HepG2 (cell line): ENCODE data around the gene GPX1. TPM values are rescaled to one million over a fixed set of nuclear protein-coding genes. Genes with fewer than 3 reads are reported as not detected.

ENCODE experiments used
- ATAC-seq: fragments of 200-7000 bp; cut with Tn5 transposase; 3 replicates; pipeline ENCODE4 v1.9.1; 2020; ENCODE audit warnings: mild to moderate bottlenecking, moderate library complexity
- BruUV-seq: library from RNA; stranded (reverse); fragments of 400-500 nt; replicated peaks from 2 replicates; lab custom pipeline; 2021; lab: Mats Ljungman, UMichigan
- CTCF ChIA-PET: fragments of 300-600 bp; formaldehyde crosslinking; extraction: SDS; loops from one replicate; lab custom pipeline; 2021; ENCODE audit warnings: low total read pairs, inconsistent platforms, low intra/inter-chr PET ratio; lab: Yijun Ruan, JAX
- POLR2A ChIA-PET: fragments of 350-600 bp; sonication (Branson Sonifier 250); formaldehyde crosslinking; loops from one replicate; lab custom pipeline; 2020; ENCODE audit warnings: antibody characterized with exemption, inconsistent platforms; lab: Yijun Ruan, JAX
- DNase-seq: peaks from one replicate; pipeline ENCODE4 v3.0.0-alpha.2; 2015; ENCODE audit warnings: low spot score
- FAIRE-seq: peaks from 3 replicates; lab custom pipeline; 2011; peaks lifted over from hg19 to GRCh38; lab: Jason Lieb, UNC
- H2AFZ ChIP-seq: one replicate; pipeline ENCODE4 v1.6.1; 2011; ENCODE audit warnings: low read length, inconsistent platforms
- H3K27ac ChIP-seq: fragments of 300-600 bp; 3 replicates; pipeline ENCODE4 v1.8.0; 2011; ENCODE audit warnings: mixed run types, mild to moderate bottlenecking, mixed read lengths, low read length, inconsistent platforms; ENCODE audit not compliant: insufficient read depth; ENCODE audit errors: extremely low read length
- H3K27me3 ChIP-seq, 2 experiments: fragments of 200-600 bp in 1 of 2; 2 replicates in 1 of 2; 3 replicates in 1 of 2; pipeline versions ENCODE4 v1.6.0 to v1.8.0; 2011; ENCODE audit warnings: low read length in 2 of 2, mild to moderate bottlenecking in 2 of 2, moderate library complexity in 2 of 2, inconsistent platforms in 1 of 2; ENCODE audit not compliant: insufficient read depth in 2 of 2, control insufficient read depth in 1 of 2
- H3K36me3 ChIP-seq, 2 experiments: fragments of 200-600 bp in 1 of 2; replicated peaks in 1 of 2; 2 replicates in 1 of 2; 3 replicates in 1 of 2; pipeline versions ENCODE4 v1.5.1 to v1.8.0; 2011; ENCODE audit warnings: low read length in 2 of 2, inconsistent platforms in 1 of 2; ENCODE audit not compliant: insufficient read depth in 2 of 2, control insufficient read depth in 1 of 2
- H3K4me1 ChIP-seq: 2 replicates; pipeline ENCODE4 v1.5.1; 2012; ENCODE audit warnings: low read length, inconsistent platforms; ENCODE audit not compliant: insufficient read depth
- H3K4me2 ChIP-seq: 2 replicates; pipeline ENCODE4 v1.6.0; 2011; ENCODE audit warnings: low read depth, low read length, inconsistent platforms
- H3K4me3 ChIP-seq, 3 experiments: fragments of 200-600 bp in 1 of 3; sonication (generic), shearing (Covaris generic) in 1 of 3; replicated peaks in 1 of 3; 2 replicates each; pipeline ENCODE4 v1.5.1; 2011 to 2016; ENCODE audit warnings: low read length in 3 of 3, inconsistent platforms in 2 of 3, low read depth in 2 of 3, mild to moderate bottlenecking in 2 of 3, control low read depth in 1 of 3, mixed read lengths in 1 of 3; ENCODE audit not compliant: insufficient read depth in 1 of 3
- H3K79me2 ChIP-seq: one replicate; pipeline ENCODE4 v1.6.1; 2011; ENCODE audit warnings: low read length, inconsistent platforms; ENCODE audit not compliant: insufficient read depth
- H3K9ac ChIP-seq: 2 replicates; pipeline ENCODE4 v1.6.0; 2011; ENCODE audit warnings: mild to moderate bottlenecking, low read depth, low read length, inconsistent platforms; ENCODE audit not compliant: insufficient read depth
- H3K9me3 ChIP-seq: 2 replicates; pipeline ENCODE4 v1.5.1; 2012; ENCODE audit warnings: mild to moderate bottlenecking, low read length
- H4K20me1 ChIP-seq: 2 replicates; pipeline ENCODE4 v1.6.0; 2011; ENCODE audit warnings: inconsistent platforms, mild to moderate bottlenecking, low read length, moderate library complexity; ENCODE audit not compliant: insufficient read depth
- KLF11 ChIP-seq: IDR thresholded peaks from 2 replicates; pipeline ENCODE4 v1.6.1; 2016; ENCODE audit warnings: missing compliant biosample characterization
- MAFF ChIP-seq: IDR thresholded peaks from 2 replicates; pipeline ENCODE4 v1.6.1; 2011; ENCODE audit warnings: low read depth, low read length, improper control_type of control experiment
- MAFK ChIP-seq, 2 experiments: IDR thresholded peaks in 1 of 2; conservative IDR thresholded peaks in 1 of 2; 2 replicates each; pipeline ENCODE4 v1.6.1; 2011; ENCODE audit warnings: improper control_type of control experiment in 2 of 2, low read length in 2 of 2
- MBD4 ChIP-seq: IDR thresholded peaks from 2 replicates; pipeline ENCODE4 v1.6.1; 2012; ENCODE audit warnings: low read length, inconsistent platforms, borderline replicate concordance
- RBFOX2 ChIP-seq: fragments of 200-400 bp; formaldehyde crosslinking; IDR thresholded peaks from 2 replicates; pipeline ENCODE4 v1.6.1; 2017; ENCODE audit warnings: low read depth, mild to moderate bottlenecking, low read length
- RXRA ChIP-seq: sonication (generic); formaldehyde crosslinking; IDR thresholded peaks from 2 replicates; pipeline ENCODE4 v1.5.1; 2020; ENCODE audit warnings: missing genetic modification reagents
- TOPORS ChIP-seq: sonication (generic); formaldehyde crosslinking; IDR thresholded peaks from 2 replicates; pipeline ENCODE4 v1.8.0; 2023; ENCODE audit warnings: mild to moderate bottlenecking, missing genetic modification reagents
- U2AF2 ChIP-seq: fragments of 200-400 bp; formaldehyde crosslinking; IDR thresholded peaks from 2 replicates; pipeline ENCODE4 v1.6.1; 2017; ENCODE audit warnings: low read depth, mild to moderate bottlenecking, low read length
- ZFP62 ChIP-seq: sonication (generic); formaldehyde crosslinking; IDR thresholded peaks from 2 replicates; pipeline ENCODE4 v1.4.0; 2020; ENCODE audit warnings: missing genetic modification reagents
- ZNF24 ChIP-seq: fragments of 450-650 bp; IDR thresholded peaks from 2 replicates; pipeline ENCODE4 v1.6.1; 2017; ENCODE audit warnings: antibody characterized with exemption, mild to moderate bottlenecking
- ZNF7 ChIP-seq: IDR thresholded peaks from 2 replicates; pipeline ENCODE4 v1.6.1; 2016; ENCODE audit warnings: missing biosample characterization, missing genetic modification reagents
- ZNF724P ChIP-seq: sonication (generic); formaldehyde crosslinking; IDR thresholded peaks from 2 replicates; pipeline ENCODE4 v1.8.0; 2022; ENCODE audit warnings: missing genetic modification reagents, borderline replicate concordance
- WGBS: methylation state at CpG from one replicate; pipeline ENCODE4 v1.1.6; 2017; ENCODE audit warnings: low lambda C conversion rate; 5-methylcytosine and 5-hydroxymethylcytosine counted together
- in situ Hi-C: cut with HindIII; loops from 2 replicates; pipeline ENCODE4 v1.10.0; 2017; ENCODE audit warnings: low pct_unique_long_range_greater_than_20kb; ENCODE audit not compliant: extremely low pct_ligation_motif_present
- intact Hi-C: fragments of 100-400 bp; cut with micrococcal nuclease; formaldehyde crosslinking; loops from one replicate; pipeline ENCODE4 v1.10.0; 2022; ENCODE audit not compliant: unreplicated experiment
- polyA plus RNA-seq, 8 experiments: library from polyadenylated mRNA; depleted of rRNA in 3 of 8; stranded (reverse) in 7 of 8; unstranded in 1 of 8; fragments of >200 nt; fragmentation: Illumina TruSeq in 4 of 8; extraction: Trizol in 4 of 8; gene quantifications; 2 replicates each; pipeline versions ENCODE4 v1.2.1 to v1.2.3, GENCODE V29; 2011 to 2016; ENCODE audit warnings: low read depth in 4 of 8, missing spikeins in 1 of 8, mixed read lengths in 1 of 8; ENCODE audit not compliant: insufficient read depth in 1 of 8
- total RNA-seq, 5 experiments: library from RNA; depleted of rRNA; stranded (reverse); fragments of >200 nt; fragmentation: Illumina TruSeq; extraction: Trizol; gene quantifications; 2 replicates each; pipeline ENCODE4 v1.2.3, GENCODE V29; 2016; ENCODE audit warnings: low read depth in 1 of 5

The GPX1 gene
- total and polyA plus RNA-seq, 2 of the 13 experiments (the other 11 are each of a cell fraction or from before 2014, with no cell fraction given), result 149 to 168 TPM

DNA sequence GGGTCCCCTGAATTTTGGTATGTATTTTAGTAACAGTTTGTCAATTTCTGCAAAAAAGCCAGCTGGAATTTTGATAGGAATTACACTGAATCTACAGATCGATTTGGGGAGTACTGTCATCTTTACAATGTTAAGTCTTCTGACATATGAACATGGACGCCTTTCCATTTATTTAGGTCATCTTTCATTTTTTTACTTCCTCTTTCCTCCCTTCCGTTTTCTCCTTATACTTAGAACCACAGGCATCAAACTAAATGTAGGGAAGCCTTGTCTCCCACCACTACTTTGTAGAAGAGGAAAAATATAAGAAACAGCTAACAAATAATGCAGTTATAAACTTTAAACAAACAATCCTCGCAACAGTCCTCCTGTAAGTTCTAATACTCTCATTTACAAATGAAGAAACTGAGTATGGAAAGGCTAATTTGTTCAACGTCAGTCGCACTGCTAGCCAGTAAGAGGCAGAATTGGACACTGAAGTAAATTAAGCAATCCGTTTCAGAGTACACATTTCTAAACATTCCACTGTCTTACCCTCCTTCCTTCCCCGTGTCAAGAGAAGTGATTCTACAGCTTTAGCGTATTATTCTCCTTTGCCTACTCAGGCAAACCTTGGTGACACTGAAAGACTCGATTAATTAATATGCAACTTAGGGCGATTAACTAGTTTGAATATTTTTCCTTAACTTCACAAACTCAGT, 28.1 kb upstream of the GPX1 start (continued):
- no peak for TF ChIP-seq ZNF724P (CRISPR knock-in tag)
- no peak for TF ChIP-seq MBD4
- no peak for TF ChIP-seq U2AF2
- no peak for TF ChIP-seq RXRA (CRISPR knock-in tag)
- TF ChIP-seq, all 625 proteins: peak for 2

DNA sequence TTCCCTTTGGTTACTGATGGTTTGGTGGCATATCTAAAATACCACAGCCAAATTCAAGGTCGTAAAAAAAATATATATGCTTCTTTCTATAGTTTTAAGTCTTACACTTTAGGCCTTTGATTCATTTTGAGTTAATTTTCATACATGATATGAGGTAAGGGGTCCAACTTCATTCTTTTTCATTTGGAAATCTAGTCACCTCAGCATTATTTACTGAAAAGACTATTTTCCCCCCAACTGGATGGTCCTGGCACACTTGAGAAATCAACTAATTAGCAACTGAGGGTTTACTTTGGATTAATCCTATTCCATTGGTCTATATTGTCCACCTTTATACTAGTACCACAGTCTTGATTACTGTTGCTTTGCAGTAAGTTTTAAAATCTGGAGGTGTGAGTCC, 27.5 kb upstream of the GPX1 start:
- peaks cover 41% of the 10 kb centered on the region for H3K4me1 ChIP-seq
- peaks cover 25% of the 10 kb centered on the region for H4K20me1 ChIP-seq
- ATAC-seq, result no peak
- H3K4me3 ChIP-seq, result no peak overlapping the region
- FAIRE-seq, result no peak
- ChIA-PET POLR2A (no interaction called here), CTCF (no interaction called here)
- in situ Hi-C loops, result no loop called here
- no peak overlapping the region for H3K9ac ChIP-seq
- no peak overlapping the region for H3K27ac ChIP-seq
- no peak overlapping the region for H3K4me2 ChIP-seq
- peaks cover 91% of the 10 kb centered on the region for H3K79me2 ChIP-seq
- no peak overlapping the region for H2AFZ ChIP-seq
- BruUV-seq, result TSS peak; percentile 58
- intact Hi-C loops, result no loop called here
- no peak for DNase-seq
- TF ChIP-seq ZNF7, result no peak
- no peak for TF ChIP-seq TOPORS (CRISPR knock-in tag)
- no peak for TF ChIP-seq ZFP62 (CRISPR knock-in tag)
- no peak for TF ChIP-seq KLF11 (CRISPR knock-in tag)
- TF ChIP-seq ZNF24, result no peak
- TF ChIP-seq MAFK (conservative IDR thresholded peaks at IDR 0.05 in 1 of 2, IDR thresholded peaks at IDR 0.05 in 1 of 2; ENCODE audit: low read length in 2 of 2), result peak; percentile 65 to 67
- peak; percentile 61; the same call in 1 of the 2 replicates for TF ChIP-seq MAFF
- no peak for TF ChIP-seq RBFOX2
- TF ChIP-seq, all 625 proteins: peak for 2
- peaks cover 0 to 3% of the 10 kb centered on the region in 2 experiments; a peak in 3 of 5 replicates for H3K36me3 ChIP-seq
- WGBS, result 91% methylated on average over 1 of the region's 1 CpG
- H3K9me3 ChIP-seq, result no peaks in the 10 kb centered on the region
- no peaks in the 10 kb centered on the region for H3K27me3 ChIP-seq
